Measurements from ENCODE around the gene S100A8. TPM values are rescaled to one million over a fixed set of nuclear protein-coding genes. Genes with fewer than 3 reads are reported as not detected.

Gene S100A8
- total and polyA plus RNA-seq, 4 donors, result 1.3 to 286 (median 6.0) TPM

GRCh38 chr1:153402226-153402625 is 11.4 kb upstream of the S100A8 start:
- Histone ChIP-seq H3K27me3 (ENCODE audit: control insufficient read depth, insufficient read depth, low read length) (no peaks in the 10 kb centered on the region), H3K27ac (ENCODE audit: low read depth, low read length) (no peak overlapping the region), H3K4me1 (ENCODE audit: control insufficient read depth, insufficient read depth, low read length) (no peaks in the 10 kb centered on the region), H3K9me3 (ENCODE audit: control insufficient read depth, insufficient read depth, low read length) (no peaks in the 10 kb centered on the region), H3K4me3 (ENCODE audit: low read depth, low read length) (no peak overlapping the region), H3K36me3 (ENCODE audit: control insufficient read depth, insufficient read depth, low read length) (no peaks in the 10 kb centered on the region)
- DNase-seq (ENCODE audit: low read depth in 4 of 6, low spot score in 6 of 6), result no peak
- 50% methylated on average over 1 of the region's 2 CpGs for WGBS (ENCODE audit: insufficient coverage)

GRCh38 chr1:153401461-153401860 is 10.6 kb upstream of the S100A8 start:
- WGBS (ENCODE audit: insufficient coverage), result 93% methylated on average over 2 of the region's 9 CpGs
- no peak overlapping the region for H3K27ac ChIP-seq (ENCODE audit: low read depth, low read length)
- no peaks in the 10 kb centered on the region for H3K36me3 ChIP-seq (ENCODE audit: control insufficient read depth, insufficient read depth, low read length)
- no peaks in the 10 kb centered on the region for H3K9me3 ChIP-seq (ENCODE audit: control insufficient read depth, insufficient read depth, low read length)
- no peak for DNase-seq (ENCODE audit: low read depth in 4 of 6, low spot score in 6 of 6)
- no peaks in the 10 kb centered on the region for H3K27me3 ChIP-seq (ENCODE audit: control insufficient read depth, insufficient read depth, low read length)
- no peak overlapping the region for H3K4me3 ChIP-seq (ENCODE audit: low read depth, low read length)
- H3K4me1 ChIP-seq (ENCODE audit: control insufficient read depth, insufficient read depth, low read length), result no peaks in the 10 kb centered on the region

DNA sequence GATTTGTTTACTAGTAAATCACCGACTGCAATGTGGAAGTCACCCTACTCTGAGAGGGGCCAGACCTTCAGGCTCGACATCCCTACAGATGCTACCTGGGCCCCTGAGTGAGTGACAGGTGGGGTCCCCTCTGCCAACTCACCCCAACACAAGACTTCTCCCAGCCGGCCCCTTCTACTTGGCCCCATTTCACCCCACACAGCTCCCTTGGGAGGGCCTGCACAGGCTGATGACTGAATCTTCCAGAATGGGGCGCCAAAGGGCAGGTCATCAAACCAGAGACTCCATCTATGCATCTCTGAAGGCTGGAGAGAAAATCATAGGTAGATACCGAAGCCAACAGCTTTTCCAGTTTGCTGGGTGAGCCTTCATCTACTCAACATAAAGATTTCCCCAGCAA is 9.4 kb upstream of the S100A8 start:
- no peaks in the 10 kb centered on the region for H3K4me1 ChIP-seq (ENCODE audit: control insufficient read depth, insufficient read depth, low read length)
- H3K9me3 ChIP-seq (ENCODE audit: control insufficient read depth, insufficient read depth, low read length), result no peaks in the 10 kb centered on the region
- H3K27ac ChIP-seq (ENCODE audit: low read depth, low read length), result no peak overlapping the region
- no peak overlapping the region for H3K4me3 ChIP-seq (ENCODE audit: low read depth, low read length)
- no peaks in the 10 kb centered on the region for H3K27me3 ChIP-seq (ENCODE audit: control insufficient read depth, insufficient read depth, low read length)
- WGBS (ENCODE audit: insufficient coverage), result 63% methylated on average over 5 of the region's 5 CpGs
- no peaks in the 10 kb centered on the region for H3K36me3 ChIP-seq (ENCODE audit: control insufficient read depth, insufficient read depth, low read length)
- no peak for DNase-seq (ENCODE audit: low read depth in 4 of 6, low spot score in 6 of 6)

GRCh38 chr1:153399401-153400055 is 8.7 kb upstream of the S100A8 start:
- H3K27me3 ChIP-seq (ENCODE audit: control insufficient read depth, insufficient read depth, low read length), result no peaks in the 10 kb centered on the region
- H3K9me3 ChIP-seq (ENCODE audit: control insufficient read depth, insufficient read depth, low read length), result no peaks in the 10 kb centered on the region
- no peak for DNase-seq (ENCODE audit: low read depth in 4 of 6, low spot score in 6 of 6)
- no peaks in the 10 kb centered on the region for H3K4me1 ChIP-seq (ENCODE audit: control insufficient read depth, insufficient read depth, low read length)
- no peak overlapping the region for H3K4me3 ChIP-seq (ENCODE audit: low read depth, low read length)
- 84% methylated on average over 7 of the region's 7 CpGs for WGBS (ENCODE audit: insufficient coverage)
- H3K36me3 ChIP-seq (ENCODE audit: control insufficient read depth, insufficient read depth, low read length), result no peaks in the 10 kb centered on the region
- H3K27ac ChIP-seq (ENCODE audit: low read depth, low read length), result no peak overlapping the region

- Histone ChIP-seq H3K4me1 (ENCODE audit: control insufficient read depth, insufficient read depth, low read length) (no peaks in the 10 kb centered on the region), H3K4me3 (ENCODE audit: low read depth, low read length) (no peak overlapping the region), H3K36me3 (ENCODE audit: control insufficient read depth, insufficient read depth, low read length) (no peaks in the 10 kb centered on the region), H3K27ac (ENCODE audit: low read depth, low read length) (no peak overlapping the region), H3K9me3 (ENCODE audit: control insufficient read depth, insufficient read depth, low read length) (no peaks in the 10 kb centered on the region), H3K27me3 (ENCODE audit: control insufficient read depth, insufficient read depth, low read length) (no peaks in the 10 kb centered on the region)
- no peak for DNase-seq (ENCODE audit: low read depth in 4 of 6, low spot score in 6 of 6)
- 67% methylated on average over 3 of the region's 6 CpGs for WGBS (ENCODE audit: insufficient coverage)
These were observed 7.2 kb upstream of the S100A8 start for GRCh38 chr1:153397924-153398651.

DNA sequence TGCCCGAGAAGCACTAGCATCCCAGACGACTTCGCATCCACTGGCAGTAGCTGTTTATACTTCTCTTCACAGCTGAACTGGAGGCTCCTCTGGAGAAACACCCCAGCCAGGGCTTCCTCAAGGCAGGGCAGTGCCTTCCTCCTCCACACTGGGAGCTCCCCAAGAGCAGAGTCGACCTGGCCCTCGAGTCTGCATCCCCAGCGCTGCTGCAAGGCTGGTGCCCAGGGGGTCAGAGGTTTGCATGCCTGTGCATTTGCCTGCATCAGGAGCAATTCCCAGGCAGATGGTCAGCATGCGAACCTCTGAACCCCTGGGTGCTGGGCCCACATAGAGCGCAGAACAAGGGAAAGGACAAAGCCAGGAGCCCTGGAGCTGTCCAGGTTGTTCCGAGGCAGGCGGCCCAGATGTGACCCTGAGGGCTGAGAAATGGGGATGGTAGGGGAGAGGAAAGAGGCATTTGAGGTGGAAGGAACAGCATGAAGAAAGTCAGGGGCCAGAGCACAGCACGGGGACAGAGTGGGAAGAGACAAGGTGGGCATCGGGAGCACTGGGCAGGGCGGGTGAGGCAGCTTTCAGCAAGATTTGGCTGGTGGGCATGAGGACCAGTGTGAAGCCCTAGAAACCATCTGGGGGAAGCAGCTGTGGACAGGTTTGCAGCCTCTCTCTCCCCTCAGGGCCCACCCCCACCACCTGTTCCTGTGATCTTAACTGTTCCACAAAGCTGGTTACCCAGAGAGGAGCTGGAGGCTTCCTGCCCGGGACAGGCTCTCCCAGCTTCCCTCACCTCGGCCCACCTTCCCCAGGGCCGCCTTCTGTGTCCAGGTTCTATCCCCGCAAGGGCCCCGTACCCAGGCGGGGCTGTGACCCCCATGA is 6.4 kb upstream of the S100A8 start:
- Histone ChIP-seq H3K27ac (ENCODE audit: low read depth, low read length) (no peak overlapping the region), H3K9me3 (ENCODE audit: control insufficient read depth, insufficient read depth, low read length) (no peaks in the 10 kb centered on the region), H3K27me3 (ENCODE audit: control insufficient read depth, insufficient read depth, low read length) (no peaks in the 10 kb centered on the region), H3K36me3 (ENCODE audit: control insufficient read depth, insufficient read depth, low read length) (no peaks in the 10 kb centered on the region), H3K4me1 (ENCODE audit: control insufficient read depth, insufficient read depth, low read length) (no peaks in the 10 kb centered on the region), H3K4me3 (ENCODE audit: low read depth, low read length) (no peak overlapping the region)
- WGBS (ENCODE audit: insufficient coverage), result 84% methylated on average over 19 of the region's 19 CpGs
- no peak for DNase-seq (ENCODE audit: low read depth in 4 of 6, low spot score in 6 of 6)

DNA sequence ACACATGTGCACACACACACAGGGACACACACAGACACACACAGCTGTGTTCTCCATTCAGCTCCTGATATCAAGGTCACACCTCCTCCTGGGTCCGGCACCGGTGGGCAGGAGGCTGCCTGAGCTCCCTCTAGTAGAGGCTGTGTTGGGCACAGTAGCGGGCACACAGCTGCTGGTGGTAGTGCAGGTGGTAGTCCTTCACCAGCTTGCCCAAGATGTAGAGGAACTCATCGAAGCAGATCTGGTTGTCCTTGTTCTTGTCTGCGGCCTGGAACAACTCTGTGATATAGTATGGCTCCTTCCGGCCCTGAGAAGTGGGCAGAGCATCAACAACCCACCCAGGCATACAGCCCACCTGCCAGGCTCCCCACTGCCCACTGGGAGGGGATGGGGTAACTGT is 5.6 kb upstream of the S100A8 start:
- DNase-seq (ENCODE audit: low read depth in 4 of 6, low spot score in 6 of 6), result no peak
- Histone ChIP-seq H3K27ac (ENCODE audit: low read depth, low read length) (no peak overlapping the region), H3K4me3 (ENCODE audit: low read depth, low read length) (no peak overlapping the region), H3K4me1 (ENCODE audit: control insufficient read depth, insufficient read depth, low read length) (no peaks in the 10 kb centered on the region), H3K36me3 (ENCODE audit: control insufficient read depth, insufficient read depth, low read length) (no peaks in the 10 kb centered on the region), H3K27me3 (ENCODE audit: control insufficient read depth, insufficient read depth, low read length) (no peaks in the 10 kb centered on the region), H3K9me3 (ENCODE audit: control insufficient read depth, insufficient read depth, low read length) (no peaks in the 10 kb centered on the region)
- WGBS (ENCODE audit: insufficient coverage), result 93% methylated on average over 3 of the region's 6 CpGs

GRCh38 chr1:153395776-153396175 is 4.9 kb upstream of the S100A8 start:
- Histone ChIP-seq H3K9me3 (ENCODE audit: control insufficient read depth, insufficient read depth, low read length) (no peaks in the 10 kb centered on the region), H3K4me1 (ENCODE audit: control insufficient read depth, insufficient read depth, low read length) (no peaks in the 10 kb centered on the region), H3K27me3 (ENCODE audit: control insufficient read depth, insufficient read depth, low read length) (peaks cover under 1% of the 10 kb centered on the region), H3K36me3 (ENCODE audit: control insufficient read depth, insufficient read depth, low read length) (no peaks in the 10 kb centered on the region), H3K4me3 (ENCODE audit: low read depth, low read length) (no peak overlapping the region), H3K27ac (ENCODE audit: low read depth, low read length) (no peak overlapping the region)
- 67% methylated on average over 1 of the region's 6 CpGs for WGBS (ENCODE audit: insufficient coverage)
- no peak for DNase-seq (ENCODE audit: low read depth in 4 of 6, low spot score in 6 of 6)

DNA sequence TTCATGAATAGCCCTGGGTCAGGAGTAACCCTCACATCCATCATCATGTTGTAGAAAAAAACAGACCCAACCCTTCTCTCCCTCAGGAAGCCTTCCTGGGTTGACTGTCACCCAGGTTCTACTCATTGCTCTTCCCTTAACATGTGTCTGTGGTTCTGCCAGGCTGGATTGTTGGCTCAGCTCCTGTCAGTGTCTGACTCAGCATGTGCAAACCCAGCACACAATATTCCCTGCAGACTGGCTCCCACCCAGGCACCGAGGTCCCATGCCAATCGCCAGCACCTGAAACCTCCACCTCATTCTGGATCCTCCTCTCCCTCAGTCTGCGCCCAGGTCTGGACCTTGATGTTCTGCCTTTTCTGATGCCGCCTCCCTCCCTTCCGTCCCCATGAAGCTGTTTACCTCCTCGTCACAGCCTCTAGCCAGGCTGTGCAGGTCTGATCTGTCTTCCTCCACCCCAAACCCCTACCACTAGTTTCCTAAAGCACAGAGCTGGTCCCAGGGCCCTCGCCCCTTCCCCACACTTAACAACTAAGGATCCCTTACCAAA is 4.3 kb upstream of the S100A8 start:
- H3K36me3 ChIP-seq (ENCODE audit: control insufficient read depth, insufficient read depth, low read length), result no peaks in the 10 kb centered on the region
- no peak overlapping the region for H3K4me3 ChIP-seq (ENCODE audit: low read depth, low read length)
- 71% methylated on average over 7 of the region's 7 CpGs for WGBS (ENCODE audit: insufficient coverage)
- DNase-seq (ENCODE audit: low read depth in 4 of 6, low spot score in 6 of 6), result no peak
- no peaks in the 10 kb centered on the region for H3K9me3 ChIP-seq (ENCODE audit: control insufficient read depth, insufficient read depth, low read length)
- H3K4me1 ChIP-seq (ENCODE audit: control insufficient read depth, insufficient read depth, low read length), result no peaks in the 10 kb centered on the region
- H3K27ac ChIP-seq (ENCODE audit: low read depth, low read length), result no peak overlapping the region
- peaks cover 2% of the 10 kb centered on the region for H3K27me3 ChIP-seq (ENCODE audit: control insufficient read depth, insufficient read depth, low read length)

Data from spinal cord (tissue), 10 donors.